K562 (cell line): ENCODE measurements around the gene GEMIN2. TPM values are rescaled to one million over a fixed set of nuclear protein-coding genes. Genes with fewer than 3 reads are reported as not detected.

Experiments
- ATAC-seq: fragments of 200-7000 bp; cut with Tn5 transposase; 3 replicates; pipeline ENCODE4 v1.9.1; 2020; ENCODE audit warnings: moderate library complexity
- BruUV-seq: library from RNA; stranded (reverse); fragments of 400-500 nt; replicated peaks from 2 replicates; lab custom pipeline; 2021; lab: Mats Ljungman, UMichigan
- CTCF ChIA-PET: fragments of 300-600 bp; formaldehyde crosslinking; extraction: SDS; loops from one replicate; lab custom pipeline; 2021; ENCODE audit warnings: low intra/inter-chr PET ratio; lab: Yijun Ruan, JAX
- POLR2A ChIA-PET: fragments of 300-600, 350-650 bp; sonication (Branson Sonifier 250); formaldehyde crosslinking; extraction: SDS; loops from one replicate; lab custom pipeline; 2021; ENCODE audit warnings: antibody characterized with exemption, inconsistent platforms; lab: Yijun Ruan, JAX
- DNase-seq, 4 experiments: peaks; one replicate each; pipeline versions ENCODE4 v3.0.0 to v3.0.0-alpha.2; 2011 to 2018; ENCODE audit warnings: low spot score in 3 of 4, mixed read lengths in 3 of 4; ENCODE audit errors: extremely low read depth in 1 of 4
- FAIRE-seq: peaks from 2 replicates; lab custom pipeline; 2011; peaks lifted over from hg19 to GRCh38; lab: Jason Lieb, UNC
- H2AFZ ChIP-seq: 2 replicates; pipeline ENCODE4 v1.6.0; 2011; ENCODE audit warnings: low read depth, low read length, control low read depth, inconsistent platforms
- H3K27ac ChIP-seq: fragments of 200-600 bp; 3 replicates; pipeline ENCODE4 v1.8.0; 2011; ENCODE audit warnings: low read depth, mild to moderate bottlenecking, control low read depth, inconsistent platforms, low read length, moderate library complexity, mixed read lengths; ENCODE audit errors: extremely low read depth
- H3K27me3 ChIP-seq, 2 experiments: fragments of 300-600 bp in 1 of 2; 2 replicates in 1 of 2; 3 replicates in 1 of 2; pipeline versions ENCODE4 v1.6.0 to v1.8.0; 2011; ENCODE audit warnings: inconsistent platforms in 2 of 2, low read length in 2 of 2, mild to moderate bottlenecking in 1 of 2, mixed read lengths in 1 of 2, moderate library complexity in 1 of 2; ENCODE audit not compliant: control insufficient read depth in 2 of 2, insufficient read depth in 2 of 2
- H3K36me3 ChIP-seq: fragments of 300-600 bp; 3 replicates; pipeline ENCODE4 v1.8.0; 2011; ENCODE audit warnings: mild to moderate bottlenecking, low read length, inconsistent platforms; ENCODE audit not compliant: control insufficient read depth, insufficient read depth
- H3K4me1 ChIP-seq, 2 experiments: fragments of 200-600 bp in 1 of 2; replicated peaks in 1 of 2; 2 replicates in 1 of 2; 3 replicates in 1 of 2; pipeline versions ENCODE4 v1.5.1 to v1.8.0; 2011; ENCODE audit warnings: inconsistent platforms in 2 of 2, low read length in 2 of 2, mild to moderate bottlenecking in 1 of 2, mixed read lengths in 1 of 2, moderate library complexity in 1 of 2; ENCODE audit not compliant: control insufficient read depth in 2 of 2, insufficient read depth in 2 of 2
- H3K4me2 ChIP-seq: 2 replicates; pipeline ENCODE4 v1.6.1; 2011; ENCODE audit warnings: low read length, control low read depth, inconsistent platforms, mixed read lengths; ENCODE audit not compliant: insufficient read depth
- H3K4me3 ChIP-seq: fragments of 200-600 bp; sonication (generic), shearing (Covaris generic); 2 replicates; pipeline ENCODE4 v1.5.1; 2016; ENCODE audit warnings: control low read depth, inconsistent platforms
- H3K79me2 ChIP-seq: fragments of 200-600 bp; 3 replicates; pipeline ENCODE4 v1.8.0; 2011; ENCODE audit warnings: low read length, inconsistent platforms; ENCODE audit not compliant: control insufficient read depth, insufficient read depth
- H3K9ac ChIP-seq, 2 experiments: 2 replicates each; pipeline versions ENCODE4 v1.6.0 to v1.6.1; 2011; ENCODE audit warnings: low read depth in 2 of 2, low read length in 2 of 2, control low read depth in 1 of 2, inconsistent platforms in 1 of 2, mild to moderate bottlenecking in 1 of 2, mixed read lengths in 1 of 2; ENCODE audit not compliant: insufficient read depth in 1 of 2
- H3K9me1 ChIP-seq: one replicate; pipeline ENCODE4 v1.6.0; 2011; ENCODE audit warnings: inconsistent platforms, mild to moderate bottlenecking, low read length, moderate library complexity; ENCODE audit not compliant: control insufficient read depth, insufficient read depth
- H3K9me3 ChIP-seq: replicated peaks from 2 replicates; pipeline ENCODE4 v1.5.1; 2011; ENCODE audit warnings: low read depth, low read length, inconsistent platforms; ENCODE audit not compliant: control insufficient read depth, insufficient read depth
- H4K20me1 ChIP-seq: replicated peaks from 2 replicates; pipeline ENCODE4 v1.6.1; 2011; ENCODE audit warnings: low read length, inconsistent platforms, mixed read lengths; ENCODE audit not compliant: control insufficient read depth, insufficient read depth
- HMGN3 ChIP-seq: IDR thresholded peaks from 2 replicates; pipeline ENCODE4 v1.6.1; 2011; ENCODE audit warnings: borderline replicate concordance, low read depth, mild to moderate bottlenecking, mixed read lengths, low read length; ENCODE audit not compliant: insufficient read length; ENCODE audit errors: extremely low read depth
- HNRNPL ChIP-seq: fragments of 200-400 bp; formaldehyde crosslinking; IDR thresholded peaks from 2 replicates; pipeline ENCODE4 v1.6.1; 2017; ENCODE audit warnings: low read depth, mild to moderate bottlenecking, low read length
- KDM5B ChIP-seq: fragments of 200-600 bp; sonication (generic); IDR thresholded peaks from 2 replicates; pipeline ENCODE4 v1.6.1; 2012; ENCODE audit warnings: low read depth, mild to moderate bottlenecking, moderate library complexity, low read length, control low read depth, inconsistent platforms; ENCODE audit not compliant: insufficient replicate concordance
- MTA2 ChIP-seq: fragments of 450-650 bp; IDR thresholded peaks from 2 replicates; pipeline ENCODE4 v1.6.1; 2016; ENCODE audit warnings: low read depth
- PHF8 ChIP-seq: fragments of 200-600 bp; sonication (generic); IDR thresholded peaks from 2 replicates; pipeline ENCODE4 v1.6.1; 2012; ENCODE audit warnings: mixed run types, mild to moderate bottlenecking, inconsistent platforms, low read length, moderate library complexity, borderline replicate concordance
- SMC3 ChIP-seq: conservative IDR thresholded peaks from 2 replicates; pipeline ENCODE4 v1.6.1; 2011; ENCODE audit warnings: low read depth, low read length, improper control_type of control experiment; ENCODE audit not compliant: insufficient read depth
- ZBTB7A ChIP-seq: IDR thresholded peaks from 2 replicates; pipeline ENCODE4 v1.6.1; 2011; ENCODE audit warnings: low read depth, mild to moderate bottlenecking, low read length, moderate library complexity, borderline replicate concordance; ENCODE audit not compliant: control insufficient read depth
- ZC3H8 ChIP-seq: fragments of 450-650 bp; IDR thresholded peaks from 2 replicates; pipeline ENCODE4 v1.6.1; 2017
- WGBS: fragments of 100-300 bp; shearing (Covaris generic); methylation state at CpG from one replicate; pipeline ENCODE4 v1.1.6; 2016; ENCODE audit warnings: low coverage, mixed read lengths; ENCODE audit not compliant: insufficient coverage; ENCODE audit errors: missing lambda C conversion rate; 5-methylcytosine and 5-hydroxymethylcytosine counted together
- in situ Hi-C: fragments of 300-500 bp; cut with MboI; formaldehyde crosslinking; loops from 4 replicates; pipeline ENCODE4 v1.15.0; 2018; ENCODE audit warnings: inconsistent platforms, mixed read lengths
- intact Hi-C: fragments of 100-400 bp; cut with micrococcal nuclease; formaldehyde crosslinking; loops from 2 replicates; pipeline ENCODE4 v1.14.2; 2022
- polyA plus RNA-seq, 8 experiments: library from polyadenylated mRNA; depleted of rRNA in 4 of 8; stranded (reverse) in 5 of 8; unstranded in 3 of 8; fragments of >200 nt; fragmentation: Nextera tagmentation in 2 of 8; fragmentation: Illumina TruSeq in 1 of 8; extraction: Ambion mirVana in 2 of 8; extraction: Trizol in 1 of 8; gene quantifications; 2 replicates each; pipeline versions ENCODE4 v1.2.1 to v1.2.3, GENCODE V29; 2011 to 2014; ENCODE audit warnings: inconsistent platforms in 1 of 8, missing spikeins in 1 of 8
- total RNA-seq, 7 experiments: library from RNA; depleted of rRNA in 6 of 7; stranded (reverse); fragments of >200 nt in 6 of 7; fragmentation: Illumina TruSeq in 2 of 7; extraction: Trizol in 2 of 7; gene quantifications; 2 replicates each; pipeline versions ENCODE4 v1.2.1 to v1.2.3, GENCODE V29; 2011 to 2021; ENCODE audit warnings: low replicate concordance in 1 of 7
- TF ChIP-seq, protein P1 (sequence below): IDR thresholded peaks from 2 replicates; pipeline ENCODE4 v1.6.1; 2011; ENCODE audit warnings: borderline replicate concordance, low read depth, mild to moderate bottlenecking, moderate library complexity, low read length; ENCODE audit not compliant: insufficient read depth, poor library complexity, severe bottlenecking
- TF ChIP-seq, protein P2 (sequence below): fragments of 250-450 bp; sonication (Bioruptor Pico); IDR thresholded peaks from 2 replicates; pipeline ENCODE4 v1.8.0; 2022; ENCODE audit warnings: inconsistent platforms, mild to moderate bottlenecking, moderate library complexity, borderline replicate concordance
- TF ChIP-seq, protein P3 (sequence below): fragments of 250-450 bp; sonication (Bioruptor Pico); IDR thresholded peaks from 2 replicates; pipeline ENCODE4 v1.5.0; 2021; ENCODE audit warnings: mild to moderate bottlenecking, moderate library complexity
- TF ChIP-seq, protein P4 (sequence below), 2 experiments: IDR thresholded peaks; 2 replicates each; pipeline ENCODE4 v1.6.1; 2011; ENCODE audit warnings: borderline replicate concordance in 1 of 2, control low read depth in 1 of 2, low read depth in 1 of 2, low read length in 1 of 2, mild to moderate bottlenecking in 1 of 2, mixed read lengths in 1 of 2, moderate library complexity in 1 of 2; ENCODE audit not compliant: insufficient read depth in 1 of 2, insufficient read length in 1 of 2, poor library complexity in 1 of 2, severe bottlenecking in 1 of 2; ENCODE audit errors: extremely low read depth in 1 of 2

The GEMIN2 gene
- total and polyA plus RNA-seq, 9 of the 15 experiments (the other 6 are each of a cell fraction or from before 2014, with no cell fraction given) = 23.0 to 87.6 (median 45.5) TPM

DNA sequence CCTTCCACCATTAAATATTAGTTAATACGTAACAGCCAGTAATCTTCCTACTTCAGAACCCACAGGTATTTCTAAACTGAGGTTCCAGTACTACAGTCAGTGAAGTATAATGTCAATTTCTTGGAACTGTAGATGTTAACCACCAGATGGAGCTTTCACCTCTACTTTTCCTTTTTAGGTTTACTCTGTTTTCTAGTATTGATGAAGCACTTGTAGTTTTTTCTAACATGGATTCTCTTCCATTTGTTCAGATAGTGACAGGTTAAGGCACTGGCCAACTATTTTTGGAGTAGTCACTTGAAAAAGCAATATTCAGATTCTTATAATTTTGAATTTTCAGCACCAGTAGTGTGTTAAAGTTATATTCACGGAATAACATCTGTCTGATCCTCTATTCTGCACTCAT, 6.5 kb upstream of the GEMIN2 start:
- H3K9me3 ChIP-seq = no peaks in the 10 kb centered on the region
- DNase-seq (peak in 2 of 4 experiments; percentile 37 to 39), FAIRE-seq (peak; percentile 71), ATAC-seq (peak; percentile 23; the same call in 2 of the 3 replicates)
- ChIA-PET CTCF (interaction anchor here (0.8 to 2.1 kb wide), 2 partner anchors 63 to 260 kb away, joined by 3 to 11 read pairs; partner anchors contain the start of gene TRAPPC6B), POLR2A (no interaction called here)
- no peak overlapping the region for H3K4me3 ChIP-seq
- H3K36me3 ChIP-seq = no peaks in the 10 kb centered on the region
- no peak overlapping the region for H3K9ac ChIP-seq
- no peaks in the 10 kb centered on the region for H4K20me1 ChIP-seq
- in situ Hi-C loops (loop anchor here (10.0 kb wide), 1 partner anchor 317 kb away; no protein-coding TSS in a partner anchor), intact Hi-C loops (loop anchor here (2.0 to 5.0 kb wide), 3 partner anchors 123 to 319 kb away; no protein-coding TSS in a partner anchor)
- no peaks in the 10 kb centered on the region for H3K27me3 ChIP-seq
- 50% methylated on average over 2 of the region's 2 CpGs for WGBS
- 0 out of 2 replicates have a peak overlapping the region, but pooled peaks have one; percentile 12 for H2AFZ ChIP-seq
- BruUV-seq = no TSS peak
- peaks cover 14% of the 10 kb centered on the region; the same call in 2 of the 3 replicates for H3K79me2 ChIP-seq
- no peak overlapping the region for H3K27ac ChIP-seq
- H3K4me1 ChIP-seq = peaks cover 0 to 2% of the 10 kb centered on the region in 2 experiments; a peak in 3 of 5 replicates
- no peak overlapping the region for H3K4me2 ChIP-seq
- no peaks in the 10 kb centered on the region for H3K9me1 ChIP-seq
- TF ChIP-seq, protein P1, sequence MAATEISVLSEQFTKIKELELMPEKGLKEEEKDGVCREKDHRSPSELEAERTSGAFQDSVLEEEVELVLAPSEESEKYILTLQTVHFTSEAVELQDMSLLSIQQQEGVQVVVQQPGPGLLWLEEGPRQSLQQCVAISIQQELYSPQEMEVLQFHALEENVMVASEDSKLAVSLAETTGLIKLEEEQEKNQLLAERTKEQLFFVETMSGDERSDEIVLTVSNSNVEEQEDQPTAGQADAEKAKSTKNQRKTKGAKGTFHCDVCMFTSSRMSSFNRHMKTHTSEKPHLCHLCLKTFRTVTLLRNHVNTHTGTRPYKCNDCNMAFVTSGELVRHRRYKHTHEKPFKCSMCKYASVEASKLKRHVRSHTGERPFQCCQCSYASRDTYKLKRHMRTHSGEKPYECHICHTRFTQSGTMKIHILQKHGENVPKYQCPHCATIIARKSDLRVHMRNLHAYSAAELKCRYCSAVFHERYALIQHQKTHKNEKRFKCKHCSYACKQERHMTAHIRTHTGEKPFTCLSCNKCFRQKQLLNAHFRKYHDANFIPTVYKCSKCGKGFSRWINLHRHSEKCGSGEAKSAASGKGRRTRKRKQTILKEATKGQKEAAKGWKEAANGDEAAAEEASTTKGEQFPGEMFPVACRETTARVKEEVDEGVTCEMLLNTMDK = no peak
- TF ChIP-seq, protein P2, sequence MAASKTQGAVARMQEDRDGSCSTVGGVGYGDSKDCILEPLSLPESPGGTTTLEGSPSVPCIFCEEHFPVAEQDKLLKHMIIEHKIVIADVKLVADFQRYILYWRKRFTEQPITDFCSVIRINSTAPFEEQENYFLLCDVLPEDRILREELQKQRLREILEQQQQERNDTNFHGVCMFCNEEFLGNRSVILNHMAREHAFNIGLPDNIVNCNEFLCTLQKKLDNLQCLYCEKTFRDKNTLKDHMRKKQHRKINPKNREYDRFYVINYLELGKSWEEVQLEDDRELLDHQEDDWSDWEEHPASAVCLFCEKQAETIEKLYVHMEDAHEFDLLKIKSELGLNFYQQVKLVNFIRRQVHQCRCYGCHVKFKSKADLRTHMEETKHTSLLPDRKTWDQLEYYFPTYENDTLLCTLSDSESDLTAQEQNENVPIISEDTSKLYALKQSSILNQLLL (CRISPR knock-in tag) = no peak
- no peak for TF ChIP-seq HMGN3
- TF ChIP-seq KDM5B = no peak
- no peak for TF ChIP-seq ZBTB7A
- TF ChIP-seq SMC3 = peak; percentile 45
- TF ChIP-seq, protein P3, sequence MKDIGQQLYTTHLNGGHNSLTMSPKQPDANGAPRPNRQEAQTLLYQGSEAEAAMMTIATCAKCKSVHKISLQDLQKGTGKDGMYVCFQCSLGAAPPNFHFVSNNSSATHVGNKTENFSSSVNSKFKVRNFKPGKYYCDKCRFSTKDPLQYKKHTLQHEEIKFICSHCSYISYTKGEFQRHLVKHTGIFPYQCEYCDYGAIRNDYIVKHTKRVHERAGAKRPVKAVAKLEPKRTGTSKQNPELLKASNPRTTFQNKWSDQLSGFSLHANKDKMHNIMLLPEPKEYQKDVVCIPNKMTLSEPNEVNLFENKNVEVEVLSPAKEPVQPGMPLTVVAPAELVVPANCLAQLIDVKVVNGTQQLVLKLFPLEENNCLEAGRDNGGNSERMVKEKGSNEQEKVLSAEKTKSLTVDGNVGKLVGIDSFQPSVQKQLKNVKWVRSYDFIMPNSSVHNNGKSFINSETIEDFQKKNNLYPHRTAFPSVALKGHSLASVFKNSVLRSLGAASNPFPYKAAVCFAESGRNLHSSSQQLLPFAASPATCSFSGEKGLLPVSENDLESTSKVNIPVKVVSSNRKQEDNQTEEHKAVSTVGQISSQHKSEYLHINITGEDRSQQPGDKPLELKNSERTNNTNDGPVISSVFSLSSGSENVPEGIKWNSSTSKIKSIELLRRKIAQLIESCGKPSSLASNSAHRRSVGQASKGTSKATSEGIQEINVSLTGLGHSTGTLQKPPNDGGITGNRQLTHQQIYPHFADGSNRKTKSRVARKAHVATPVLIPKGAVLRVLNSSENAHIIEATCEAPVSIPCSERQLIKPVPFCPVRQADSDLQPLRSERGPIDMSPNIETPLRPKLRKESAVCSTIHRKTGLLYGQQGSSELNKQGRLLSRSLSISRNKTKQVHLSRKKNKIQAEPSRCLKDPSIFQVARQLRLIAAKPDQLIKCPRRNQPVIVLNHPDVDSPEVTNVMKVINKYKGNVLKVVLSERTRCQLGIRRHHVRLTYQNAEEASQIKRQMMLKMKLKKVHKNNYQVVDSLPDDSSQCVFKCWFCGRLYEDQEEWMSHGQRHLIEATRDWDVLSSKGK (CRISPR knock-in tag) = no peak
- TF ChIP-seq, protein P4, sequence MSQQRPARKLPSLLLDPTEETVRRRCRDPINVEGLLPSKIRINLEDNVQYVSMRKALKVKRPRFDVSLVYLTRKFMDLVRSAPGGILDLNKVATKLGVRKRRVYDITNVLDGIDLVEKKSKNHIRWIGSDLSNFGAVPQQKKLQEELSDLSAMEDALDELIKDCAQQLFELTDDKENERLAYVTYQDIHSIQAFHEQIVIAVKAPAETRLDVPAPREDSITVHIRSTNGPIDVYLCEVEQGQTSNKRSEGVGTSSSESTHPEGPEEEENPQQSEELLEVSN (IDR thresholded peaks at IDR 0.05; ENCODE audit: borderline replicate concordance in 1 of 2, extremely low read depth in 1 of 2, insufficient read depth in 1 of 2, insufficient read length in 1 of 2, low read depth in 1 of 2, low read length in 1 of 2, poor library complexity in 1 of 2, severe bottlenecking in 1 of 2) = no peak
- TF ChIP-seq PHF8 = no peak
- no peak for TF ChIP-seq MTA2
- TF ChIP-seq HNRNPL = no peak
- TF ChIP-seq ZC3H8 = no peak
